Fibroblast of lung (primary cell): ENCODE data around the gene TMEM132D. TPM values are rescaled to one million over a fixed set of nuclear protein-coding genes. Genes with fewer than 3 reads are reported as not detected.

ENCODE experiments used
- DNase-seq, 2 donors: peaks; one replicate each; pipeline versions ENCODE4 v3.0.0 to v3.0.0-alpha.2; 2010; ENCODE audit warnings: low read depth in 2 of 2
- H2AFZ ChIP-seq: 2 replicates; pipeline ENCODE4 v1.5.1; 2012; ENCODE audit warnings: low read length, control low read depth, inconsistent platforms
- H3K27ac ChIP-seq: 2 replicates; pipeline ENCODE4 v1.5.1; 2011; ENCODE audit warnings: low read length, control low read depth; ENCODE audit not compliant: insufficient read depth
- H3K27me3 ChIP-seq: 2 replicates; pipeline ENCODE4 v1.5.1; 2011; ENCODE audit warnings: mild to moderate bottlenecking, low read length; ENCODE audit not compliant: control insufficient read depth, insufficient read depth
- H3K36me3 ChIP-seq: 2 replicates; pipeline ENCODE4 v1.5.1; 2011; ENCODE audit warnings: low read length; ENCODE audit not compliant: control insufficient read depth, insufficient read depth
- H3K4me1 ChIP-seq: 2 replicates; pipeline ENCODE4 v1.5.1; 2011; ENCODE audit warnings: low read length; ENCODE audit not compliant: control insufficient read depth, insufficient read depth; ENCODE audit errors: extremely low read depth
- H3K4me2 ChIP-seq: 2 replicates; pipeline ENCODE4 v1.5.1; 2011; ENCODE audit warnings: low read length, control low read depth; ENCODE audit not compliant: insufficient read depth; ENCODE audit errors: extremely low read depth
- H3K4me3 ChIP-seq, 4 experiments: fragments of 200-600 bp in 1 of 4; sonication (generic) in 1 of 4; replicated peaks in 1 of 4; 2 replicates each; pipeline ENCODE4 v1.5.1; 2011 to 2016; ENCODE audit warnings: low read length in 4 of 4, low read depth in 3 of 4, mild to moderate bottlenecking in 3 of 4, control low read depth in 2 of 4, inconsistent platforms in 1 of 4, mixed read lengths in 1 of 4; ENCODE audit not compliant: insufficient read depth in 1 of 4; ENCODE audit errors: control extremely low read depth in 1 of 4
- H3K79me2 ChIP-seq: 2 replicates; pipeline ENCODE4 v1.5.1; 2012; ENCODE audit warnings: mild to moderate bottlenecking, low read length, inconsistent platforms; ENCODE audit not compliant: control insufficient read depth, insufficient read depth
- H3K9ac ChIP-seq: 2 replicates; pipeline ENCODE4 v1.5.1; 2011; ENCODE audit warnings: mild to moderate bottlenecking, low read length, control low read depth; ENCODE audit not compliant: insufficient read depth
- H3K9me3 ChIP-seq: 2 replicates; pipeline ENCODE4 v1.5.1; 2012; ENCODE audit warnings: low read depth, low read length; ENCODE audit not compliant: control insufficient read depth, insufficient read depth
- H4K20me1 ChIP-seq: 2 replicates; pipeline ENCODE4 v1.5.1; 2011; ENCODE audit warnings: low read length; ENCODE audit not compliant: control insufficient read depth, insufficient read depth; ENCODE audit errors: extremely low read depth
- EZH2 ChIP-seq: IDR thresholded peaks from 2 replicates; pipeline ENCODE4 v1.5.1; 2012; ENCODE audit warnings: low read length, control low read depth, mild to moderate bottlenecking; ENCODE audit errors: missing control alignments
- polyA plus RNA-seq, 2 donors: library from polyadenylated mRNA; depleted of rRNA in 1 of 2; stranded (reverse) in 1 of 2; unstranded in 1 of 2; fragments of >200 nt; gene quantifications; 2 replicates each; pipeline ENCODE4 v1.2.1, GENCODE V29; 2011 to 2012; ENCODE audit warnings: missing spikeins in 1 of 2
- total RNA-seq: library from RNA; depleted of rRNA; stranded (reverse); fragments of >200 nt; gene quantifications from 2 replicates; pipeline ENCODE4 v1.2.1, GENCODE V29; 2014
- TF ChIP-seq, protein P1 (sequence below), 2 donors: IDR thresholded peaks in 1 of 2; conservative IDR thresholded peaks in 1 of 2; 1 replicate in 1 of 2; 2 replicates in 1 of 2; pipeline ENCODE4 v1.5.1; 2011 to 2012; ENCODE audit warnings: low read length in 2 of 2, control low read depth in 1 of 2, inconsistent platforms in 1 of 2, low read depth in 1 of 2, mild to moderate bottlenecking in 1 of 2

The TMEM132D gene
- total and polyA plus RNA-seq, 2 donors (not counting 1 experiment from before 2014, with no cell fraction given): not detected

DNA sequence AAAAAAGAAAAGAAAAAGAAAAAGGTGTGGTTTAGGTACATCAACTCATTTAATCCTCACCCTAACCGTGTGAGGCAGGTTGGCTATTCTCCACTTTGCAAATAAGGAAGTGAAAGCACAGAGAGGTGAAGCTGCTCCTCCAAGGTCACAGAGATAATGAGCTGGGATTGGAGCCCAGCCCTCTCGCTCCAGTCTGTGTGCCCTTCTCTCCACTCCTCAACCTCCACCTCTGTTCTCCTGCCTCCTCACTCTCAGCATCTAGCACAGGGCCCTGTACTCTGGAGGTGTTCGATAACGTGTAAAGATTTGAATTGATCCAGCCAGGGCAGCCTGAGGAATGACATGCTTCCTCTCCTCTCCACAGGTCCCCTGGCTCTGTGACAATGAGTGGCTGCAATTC is 502.3 kb downstream of the TMEM132D start:
- Histone ChIP-seq H3K4me1 (no peaks in the 10 kb centered on the region), H3K4me2 (no peak overlapping the region), H3K9ac (no peak overlapping the region), H2AFZ (no peak overlapping the region), H3K27me3 (no peaks in the 10 kb centered on the region), H3K79me2 (no peaks in the 10 kb centered on the region), H3K9me3 (no peaks in the 10 kb centered on the region), H3K36me3 (no peaks in the 10 kb centered on the region), H3K27ac (no peak overlapping the region), H3K4me3 (no peak overlapping the region), H4K20me1 (no peaks in the 10 kb centered on the region)
- DNase-seq: no peak
- TF ChIP-seq EZH2: no peak
- TF ChIP-seq, protein P1, sequence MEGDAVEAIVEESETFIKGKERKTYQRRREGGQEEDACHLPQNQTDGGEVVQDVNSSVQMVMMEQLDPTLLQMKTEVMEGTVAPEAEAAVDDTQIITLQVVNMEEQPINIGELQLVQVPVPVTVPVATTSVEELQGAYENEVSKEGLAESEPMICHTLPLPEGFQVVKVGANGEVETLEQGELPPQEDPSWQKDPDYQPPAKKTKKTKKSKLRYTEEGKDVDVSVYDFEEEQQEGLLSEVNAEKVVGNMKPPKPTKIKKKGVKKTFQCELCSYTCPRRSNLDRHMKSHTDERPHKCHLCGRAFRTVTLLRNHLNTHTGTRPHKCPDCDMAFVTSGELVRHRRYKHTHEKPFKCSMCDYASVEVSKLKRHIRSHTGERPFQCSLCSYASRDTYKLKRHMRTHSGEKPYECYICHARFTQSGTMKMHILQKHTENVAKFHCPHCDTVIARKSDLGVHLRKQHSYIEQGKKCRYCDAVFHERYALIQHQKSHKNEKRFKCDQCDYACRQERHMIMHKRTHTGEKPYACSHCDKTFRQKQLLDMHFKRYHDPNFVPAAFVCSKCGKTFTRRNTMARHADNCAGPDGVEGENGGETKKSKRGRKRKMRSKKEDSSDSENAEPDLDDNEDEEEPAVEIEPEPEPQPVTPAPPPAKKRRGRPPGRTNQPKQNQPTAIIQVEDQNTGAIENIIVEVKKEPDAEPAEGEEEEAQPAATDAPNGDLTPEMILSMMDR (conservative IDR thresholded peaks at IDR 0.05 in 1 of 2, IDR thresholded peaks at IDR 0.05 in 1 of 2; ENCODE audit: low read depth in 1 of 2, low read length in 2 of 2): no peak

DNA sequence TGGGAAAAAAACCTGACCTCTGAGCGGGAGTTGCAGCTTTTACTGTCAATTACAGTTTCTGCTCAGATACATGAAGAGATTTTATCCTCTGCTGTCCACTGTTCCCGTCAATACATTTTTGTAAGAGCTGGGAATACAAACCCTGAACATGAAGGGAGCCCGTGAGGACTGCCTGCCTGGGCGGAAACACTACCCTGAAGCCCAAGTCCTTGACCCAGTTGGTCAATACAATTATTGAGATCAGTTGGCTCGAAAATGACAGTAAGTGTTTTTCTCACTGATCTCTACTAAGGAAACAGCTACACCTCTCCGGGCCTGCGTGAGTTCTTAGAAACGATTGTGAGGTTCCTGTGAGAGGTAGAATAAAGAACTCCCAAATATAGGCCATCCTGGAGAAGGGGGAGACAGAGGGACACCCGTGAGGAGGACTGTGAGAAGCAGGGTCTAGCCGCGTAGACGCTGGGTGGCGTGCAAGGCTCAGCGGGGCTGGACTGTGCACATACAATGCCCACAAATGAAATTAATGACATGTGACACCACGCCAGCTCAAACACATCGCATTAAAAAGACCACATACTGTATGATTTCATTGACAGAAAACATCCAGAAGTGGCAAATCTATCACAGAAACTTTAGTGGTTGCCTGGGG is 509.5 kb downstream of the TMEM132D start:
- H3K4me1 ChIP-seq: no peaks in the 10 kb centered on the region
- no peak for TF ChIP-seq EZH2
- TF ChIP-seq, protein P1 (conservative IDR thresholded peaks at IDR 0.05 in 1 of 2, IDR thresholded peaks at IDR 0.05 in 1 of 2; ENCODE audit: low read depth in 1 of 2, low read length in 2 of 2): no peak
- H3K27ac ChIP-seq: no peak overlapping the region
- no peaks in the 10 kb centered on the region for H4K20me1 ChIP-seq
- no peaks in the 10 kb centered on the region for H3K27me3 ChIP-seq
- no peaks in the 10 kb centered on the region for H3K9me3 ChIP-seq
- H3K4me3 ChIP-seq: no peak overlapping the region
- no peaks in the 10 kb centered on the region for H3K36me3 ChIP-seq
- no peaks in the 10 kb centered on the region for H3K79me2 ChIP-seq
- no peak overlapping the region for H3K4me2 ChIP-seq
- no peak overlapping the region for H3K9ac ChIP-seq
- no peak for DNase-seq
- no peak overlapping the region for H2AFZ ChIP-seq

DNA sequence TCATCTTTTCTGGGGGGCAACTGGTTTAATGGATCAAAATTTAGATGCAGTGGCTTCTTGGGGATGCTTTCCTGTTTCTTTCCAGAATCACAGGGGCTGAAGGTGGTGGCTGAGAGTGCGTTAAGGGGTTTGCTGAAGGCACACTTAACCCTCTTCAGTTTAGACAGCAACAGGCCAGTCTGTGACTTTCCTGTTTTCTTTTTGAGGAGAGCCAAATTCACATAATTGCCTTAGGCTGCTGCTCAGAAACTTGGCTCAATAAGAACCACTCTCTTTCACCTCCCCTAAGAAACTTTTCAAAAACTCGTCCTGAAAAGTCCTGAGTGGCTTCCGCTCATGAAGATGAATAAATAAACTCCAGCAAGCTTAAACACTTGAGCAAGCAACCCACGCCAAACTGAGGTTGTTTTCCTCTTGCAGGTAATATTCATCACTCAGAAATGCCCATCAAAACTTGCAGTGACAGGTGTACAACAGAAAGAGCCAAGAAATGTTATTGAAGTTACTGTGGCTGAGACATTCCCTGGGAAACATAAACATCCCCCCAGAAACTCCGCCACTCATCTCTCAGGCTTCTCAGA is 510.4 kb downstream of the TMEM132D start:
- H3K27me3 ChIP-seq: no peaks in the 10 kb centered on the region
- H3K4me2 ChIP-seq: no peak overlapping the region
- H3K36me3 ChIP-seq: no peaks in the 10 kb centered on the region
- H3K79me2 ChIP-seq: no peaks in the 10 kb centered on the region
- no peaks in the 10 kb centered on the region for H4K20me1 ChIP-seq
- peak in 1 of 2 donors; percentile 1 for DNase-seq
- H3K9me3 ChIP-seq: no peaks in the 10 kb centered on the region
- no peaks in the 10 kb centered on the region for H3K4me1 ChIP-seq
- H3K9ac ChIP-seq: no peak overlapping the region
- H3K27ac ChIP-seq: no peak overlapping the region
- TF ChIP-seq EZH2: no peak
- TF ChIP-seq, protein P1 (conservative IDR thresholded peaks at IDR 0.05 in 1 of 2, IDR thresholded peaks at IDR 0.05 in 1 of 2; ENCODE audit: low read depth in 1 of 2, low read length in 2 of 2): no peak
- no peak overlapping the region for H2AFZ ChIP-seq
- no peak overlapping the region for H3K4me3 ChIP-seq
